Endodermal cell (in vitro differentiated cells): ENCODE results near the gene SPTLC1. TPM values are rescaled to one million over a fixed set of nuclear protein-coding genes. Genes with fewer than 3 reads are reported as not detected.

Experiments used
- DNase-seq: peaks from one replicate; pipeline ENCODE4 v3.0.0-alpha.2; 2017
- H3K27ac ChIP-seq: 2 replicates; pipeline ENCODE4 v1.5.1; 2013; ENCODE audit warnings: mild to moderate bottlenecking, low read depth, low read length, moderate library complexity
- H3K27me3 ChIP-seq: 2 replicates; pipeline ENCODE4 v1.6.1; 2013; ENCODE audit warnings: mild to moderate bottlenecking, low read length, moderate library complexity; ENCODE audit not compliant: insufficient read depth, control insufficient read depth, poor library complexity, severe bottlenecking
- H3K36me3 ChIP-seq: 2 replicates; pipeline ENCODE4 v1.7.0; 2013; ENCODE audit warnings: mild to moderate bottlenecking, low read length, moderate library complexity; ENCODE audit not compliant: control insufficient read depth, insufficient read depth
- H3K4me1 ChIP-seq: one replicate; pipeline ENCODE4 v1.7.0; 2013; ENCODE audit warnings: low read length; ENCODE audit not compliant: control insufficient read depth, insufficient read depth
- H3K4me3 ChIP-seq: 2 replicates; pipeline ENCODE4 v1.5.1; 2013; ENCODE audit warnings: mild to moderate bottlenecking, low read length, moderate library complexity
- H3K9ac ChIP-seq: 2 replicates; pipeline ENCODE4 v1.6.1; 2013; ENCODE audit warnings: mild to moderate bottlenecking, low read length, moderate library complexity; ENCODE audit not compliant: poor library complexity, severe bottlenecking; ENCODE audit errors: extremely low read depth
- H3K9me3 ChIP-seq: 2 replicates; pipeline ENCODE4 v1.6.1; 2013; ENCODE audit warnings: mild to moderate bottlenecking, low read length, moderate library complexity; ENCODE audit not compliant: control insufficient read depth
- H3K27ac Mint-ChIP-seq: 2 replicates; pipeline ENCODE4 v1.8.0; 2020; ENCODE audit warnings: mixed read lengths
- H3K27me3 Mint-ChIP-seq: 2 replicates; pipeline ENCODE4 v1.8.0; 2021; ENCODE audit warnings: mild to moderate bottlenecking, mixed read lengths; ENCODE audit not compliant: insufficient read depth
- H3K36me3 Mint-ChIP-seq: 2 replicates; pipeline ENCODE4 v1.8.0; 2020; ENCODE audit warnings: low read depth, mixed read lengths
- H3K4me1 Mint-ChIP-seq: 2 replicates; pipeline ENCODE4 v1.8.0; 2020; ENCODE audit warnings: mixed read lengths
- H3K4me3 Mint-ChIP-seq: 2 replicates; pipeline ENCODE4 v1.8.0; 2020; ENCODE audit warnings: mild to moderate bottlenecking, moderate library complexity, mixed read lengths
- H3K9me3 Mint-ChIP-seq: 2 replicates; pipeline ENCODE4 v1.8.0; 2020; ENCODE audit warnings: mild to moderate bottlenecking, mixed read lengths
- CTCF ChIP-seq: fragments of 200-600 bp; sonication (generic); conservative IDR thresholded peaks from 2 replicates; pipeline ENCODE4 v1.5.0; 2021; ENCODE audit warnings: antibody characterized with exemption, mild to moderate bottlenecking
- WGBS, 2 experiments: methylation state at CpG; one replicate each; pipeline versions ENCODE4 v1.1.5 to v1.1.7; 2013; ENCODE audit warnings: missing lambda C conversion rate in 2 of 2, mixed read lengths in 1 of 2; ENCODE audit not compliant: insufficient coverage in 1 of 2, insufficient read length in 1 of 2; 5-methylcytosine and 5-hydroxymethylcytosine counted together
- total RNA-seq, 2 donors: library from RNA; stranded (reverse); fragmentation: NEBNext Ultra II Directional in 1 of 2; extraction: Animal tissue kit (Norgen Biotek cat#: 25700) in 1 of 2; gene quantifications; 2 replicates in 1 of 2; 3 replicates in 1 of 2; pipeline ENCODE4 v1.2.1, GENCODE V29; 2021

SPTLC1 gene
- total RNA-seq, 2 donors from 2014 or later, result 68.3 to 75.6 TPM

- H3K36me3 Mint-ChIP-seq, result peaks cover 56% of the 10 kb centered on the region
- 85 to 86% methylated on average over 1 of the region's 1 CpG for WGBS, 2 experiments
- DNase-seq, result no peak
- H3K4me3 ChIP-seq, result no peak overlapping the region
- peaks cover 8% of the 10 kb centered on the region for H3K9me3 Mint-ChIP-seq
- peaks cover 59% of the 10 kb centered on the region for H3K36me3 ChIP-seq
- no peaks in the 10 kb centered on the region for H3K27me3 Mint-ChIP-seq
- peaks cover 9% of the 10 kb centered on the region for H3K4me1 Mint-ChIP-seq
- H3K4me1 ChIP-seq, result no peaks in the 10 kb centered on the region
- H3K27ac Mint-ChIP-seq, result peak overlapping the region; percentile 41
- H3K27ac ChIP-seq, result no peak overlapping the region
- TF ChIP-seq CTCF, result no peak
- no peaks in the 10 kb centered on the region for H3K27me3 ChIP-seq
- H3K9me3 ChIP-seq, result peaks cover 5% of the 10 kb centered on the region
- no peak overlapping the region for H3K4me3 Mint-ChIP-seq
- H3K9ac ChIP-seq, result no peak overlapping the region
These were observed 16.6 kb downstream of the SPTLC1 start for GRCh38 chr9:92098638-92099037.

GRCh38 chr9:92097997-92098482 is 17.2 kb downstream of the SPTLC1 start:
- Histone ChIP-seq H3K9ac (no peak overlapping the region), H3K9me3 (peaks cover 5% of the 10 kb centered on the region), H3K4me1 (no peaks in the 10 kb centered on the region), H3K27me3 (no peaks in the 10 kb centered on the region), H3K27ac (no peak overlapping the region), H3K36me3 (peaks cover 62% of the 10 kb centered on the region), H3K4me3 (no peak overlapping the region)
- 93 to 96% methylated on average over 17 to 26 of the region's 26 CpGs for WGBS, 2 experiments
- no peak for TF ChIP-seq CTCF
- peak overlapping the region; percentile 41 for H3K27ac Mint-ChIP-seq
- H3K27me3 Mint-ChIP-seq, result no peaks in the 10 kb centered on the region
- peaks cover 9% of the 10 kb centered on the region for H3K4me1 Mint-ChIP-seq
- peaks cover 8% of the 10 kb centered on the region for H3K9me3 Mint-ChIP-seq
- DNase-seq, result peak; percentile 96
- peaks cover 51% of the 10 kb centered on the region for H3K36me3 Mint-ChIP-seq
- H3K4me3 Mint-ChIP-seq, result no peak overlapping the region

- H3K36me3 Mint-ChIP-seq, result peaks cover 43% of the 10 kb centered on the region
- no peak overlapping the region for H3K27ac Mint-ChIP-seq
- H3K9ac ChIP-seq, result no peak overlapping the region
- H3K27me3 Mint-ChIP-seq, result no peaks in the 10 kb centered on the region
- no peak overlapping the region for H3K4me3 ChIP-seq
- DNase-seq, result no peak
- H3K4me3 Mint-ChIP-seq, result no peak overlapping the region
- H3K9me3 ChIP-seq, result peaks cover 5% of the 10 kb centered on the region
- WGBS, 2 experiments, result 100% methylated on average over 1 of the region's 1 CpG
- no peaks in the 10 kb centered on the region for H3K4me1 ChIP-seq
- H3K27me3 ChIP-seq, result no peaks in the 10 kb centered on the region
- H3K9me3 Mint-ChIP-seq, result peaks cover 10% of the 10 kb centered on the region
- H3K27ac ChIP-seq, result no peak overlapping the region
- no peak for TF ChIP-seq CTCF
- peaks cover 5% of the 10 kb centered on the region for H3K4me1 Mint-ChIP-seq
- H3K36me3 ChIP-seq, result peaks cover 64% of the 10 kb centered on the region
These were observed 20.0 kb downstream of the SPTLC1 start for GRCh38 chr9:92095236-92095635.
